Measurements from ENCODE around the gene COL21A1. TPM values are rescaled to one million over a fixed set of nuclear protein-coding genes. Genes with fewer than 3 reads are reported as not detected.

COL21A1 gene
- total and polyA plus RNA-seq, 2 of the 4 experiments (the other 2 are of a cell fraction): 0.05 TPM; not detected in 1

DNA sequence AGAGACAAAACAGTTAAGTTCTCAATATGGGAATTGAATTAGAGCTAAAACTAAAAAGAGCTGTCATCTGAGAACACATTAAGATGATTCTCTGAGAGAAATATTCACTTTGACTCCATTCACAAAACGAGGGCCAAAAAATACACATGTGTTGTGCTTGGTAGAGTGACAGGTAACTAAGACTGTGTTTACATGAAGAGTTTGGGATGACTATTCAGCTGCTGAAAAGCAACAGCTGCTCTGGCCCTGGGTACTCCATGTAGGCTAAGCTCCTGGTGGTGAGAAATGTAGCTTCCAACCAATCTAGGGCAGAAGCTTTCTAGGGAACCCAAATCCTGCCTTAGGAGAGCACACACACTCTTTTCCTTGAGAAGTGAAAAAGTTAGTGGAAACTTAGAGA is 184.5 kb downstream of the COL21A1 start:
- TF ChIP-seq FOS (IDR thresholded peaks at IDR 0.05; ENCODE audit: low read depth, low read length) (no peak), RFX5 (IDR thresholded peaks at IDR 0.05; ENCODE audit: low read depth, low read length) (no peak), MAFK (IDR thresholded peaks at IDR 0.05; ENCODE audit: low read depth, low read length) (no peak)
- TF ChIP-seq, protein P1, sequence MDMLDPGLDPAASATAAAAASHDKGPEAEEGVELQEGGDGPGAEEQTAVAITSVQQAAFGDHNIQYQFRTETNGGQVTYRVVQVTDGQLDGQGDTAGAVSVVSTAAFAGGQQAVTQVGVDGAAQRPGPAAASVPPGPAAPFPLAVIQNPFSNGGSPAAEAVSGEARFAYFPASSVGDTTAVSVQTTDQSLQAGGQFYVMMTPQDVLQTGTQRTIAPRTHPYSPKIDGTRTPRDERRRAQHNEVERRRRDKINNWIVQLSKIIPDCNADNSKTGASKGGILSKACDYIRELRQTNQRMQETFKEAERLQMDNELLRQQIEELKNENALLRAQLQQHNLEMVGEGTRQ (IDR thresholded peaks at IDR 0.05; ENCODE audit: low read depth, low read length): no peak
- WGBS, 2 experiments (ENCODE audit: extremely low coverage in 2 of 2, insufficient read length in 1 of 2): no CpG with 5 or more reads among the region's 1 CpG
- H3K9me3 ChIP-seq (ENCODE audit: control insufficient read depth, insufficient read depth, low read length): no peaks in the 10 kb centered on the region
- no peak overlapping the region for H2BK15ac ChIP-seq (ENCODE audit: low read depth, low read length)
- no peak overlapping the region for H2BK120ac ChIP-seq (ENCODE audit: low read depth, low read length)
- BruUV-seq (replicated peaks): no TSS peak
- no peaks in the 10 kb centered on the region for H3K79me1 ChIP-seq (ENCODE audit: low read depth in 1 of 2, low read length in 2 of 2)
- 0 out of 2 replicates have a peak, but pooled peaks cover 3% of the 10 kb centered on the region for H3K27me3 ChIP-seq (ENCODE audit: control insufficient read depth, insufficient read depth, low read length)
- CTCF ChIA-PET: no interaction called here
- no peak overlapping the region for H3K18ac ChIP-seq (ENCODE audit: low read depth, low read length)
- no peak overlapping the region for H3K4ac ChIP-seq (ENCODE audit: low read depth, low read length)
- no peak overlapping the region for H3K14ac ChIP-seq (replicated peaks; ENCODE audit: low read depth, low read length)
- H3K9me1 ChIP-seq (ENCODE audit: insufficient read depth, low read length): no peaks in the 10 kb centered on the region
- no peak overlapping the region for H3K4me3 ChIP-seq (ENCODE audit: insufficient read depth, low read depth, low read length)
- no peaks in the 10 kb centered on the region for H3K4me1 ChIP-seq (ENCODE audit: control insufficient read depth, insufficient read depth, low read length)
- no peak overlapping the region for H3K27ac ChIP-seq (ENCODE audit: insufficient read depth, low read length)
- no peak overlapping the region for H2BK5ac ChIP-seq (ENCODE audit: low read depth, low read length, poor library complexity, severe bottlenecking)
- in situ Hi-C loops (cut with MboI; ENCODE audit: low sequenced_read_pairs): no loop called here
- ATAC-seq (ENCODE audit: low read depth): no peak
- no peaks in the 10 kb centered on the region for H4K20me1 ChIP-seq (ENCODE audit: insufficient read depth, low read length)
- no peaks in the 10 kb centered on the region for H3K36me3 ChIP-seq (ENCODE audit: control insufficient read depth, insufficient read depth, low read length)
- intact Hi-C loops (cut with micrococcal nuclease): loop anchor here (10.0 kb wide), 1 partner anchor 58 kb away; no protein-coding TSS in a partner anchor
- no peak overlapping the region for H4K8ac ChIP-seq (ENCODE audit: low read depth in 2 of 2, low read length in 2 of 2)
- H3K56ac ChIP-seq (ENCODE audit: extremely low read depth, insufficient read depth, low read length): no peak overlapping the region
- H2AK5ac ChIP-seq (ENCODE audit: low read depth, low read length): no peak overlapping the region
- H3K9ac ChIP-seq (ENCODE audit: low read depth, low read length): no peak overlapping the region
- POLR2A ChIA-PET (ENCODE audit: unreplicated experiment): no interaction called here
- H4K5ac ChIP-seq (ENCODE audit: low read depth, low read length): no peak overlapping the region
- H3K23ac ChIP-seq (ENCODE audit: low read depth, low read length): no peak overlapping the region
- no peak overlapping the region for H2AFZ ChIP-seq (replicated peaks; ENCODE audit: low read length, poor library complexity)
- H2AK9ac ChIP-seq (replicated peaks; ENCODE audit: low read depth, low read length, poor library complexity): no peak overlapping the region
- dilution Hi-C loops (cut with HindIII; ENCODE audit: low sequenced_read_pairs, unreplicated experiment): no loop called here
- H4K91ac ChIP-seq (ENCODE audit: insufficient read depth, low read depth, low read length): no peak overlapping the region
- DNase-seq: peak; percentile 0
- no peak overlapping the region for H2BK20ac ChIP-seq (ENCODE audit: low read depth, low read length)
- H3K4me2 ChIP-seq (ENCODE audit: low read depth, low read length): no peak overlapping the region

All from IMR-90 (cell line).